ENCODE results near the gene MYO3B.

MYO3B gene

DNA sequence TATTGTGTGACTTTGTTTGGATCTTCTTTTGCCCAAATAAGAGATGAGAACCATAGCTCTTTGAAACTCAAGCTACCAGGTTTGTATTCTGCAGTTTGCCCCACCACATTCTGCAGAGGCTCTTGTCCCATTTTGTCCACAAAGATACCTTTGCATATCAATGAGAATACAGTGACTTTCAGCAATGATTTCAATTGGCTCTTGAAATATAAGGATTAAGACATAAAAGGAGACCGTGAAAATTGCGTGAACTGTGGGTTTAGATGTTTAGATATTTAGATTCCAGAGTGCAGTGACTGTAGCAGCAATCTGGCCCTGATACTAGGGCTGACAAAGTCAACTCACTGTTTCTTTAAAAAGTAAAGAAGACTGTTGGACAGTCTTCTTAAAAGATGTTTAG lies 390.6 kb downstream of the MYO3B start:
- Histone ChIP-seq H3K9me3 (ENCODE audit: insufficient read depth, low read length, severe bottlenecking) (no peaks in the 10 kb centered on the region), H3K9ac (ENCODE audit: low read depth, low read length) (no peak overlapping the region), H4K20me1 (ENCODE audit: insufficient read depth, low read length) (no peaks in the 10 kb centered on the region), H3K36me3 (ENCODE audit: insufficient read depth, low read length) (no peaks in the 10 kb centered on the region), H3K79me2 (ENCODE audit: insufficient read depth, low read length) (no peaks in the 10 kb centered on the region), H2AFZ (ENCODE audit: low read depth, low read length) (no peak overlapping the region), H3K27me3 (ENCODE audit: insufficient read depth, low read length, poor library complexity) (peaks cover 12% of the 10 kb centered on the region), H3K4me1 (ENCODE audit: insufficient read depth, low read length) (no peaks in the 10 kb centered on the region), H3K4me3 (ENCODE audit: low read depth in 1 of 2, low read length in 2 of 2) (no peak overlapping the region), H3K27ac (ENCODE audit: low read length) (no peak overlapping the region), H3K4me2 (ENCODE audit: insufficient read depth, low read length) (no peak overlapping the region)
- DNase-seq: no peak
- TF ChIP-seq EZH2 (IDR thresholded peaks at IDR 0.05; ENCODE audit: borderline replicate concordance, low read depth, low read length, severe bottlenecking): no peak
- TF ChIP-seq, protein P1, sequence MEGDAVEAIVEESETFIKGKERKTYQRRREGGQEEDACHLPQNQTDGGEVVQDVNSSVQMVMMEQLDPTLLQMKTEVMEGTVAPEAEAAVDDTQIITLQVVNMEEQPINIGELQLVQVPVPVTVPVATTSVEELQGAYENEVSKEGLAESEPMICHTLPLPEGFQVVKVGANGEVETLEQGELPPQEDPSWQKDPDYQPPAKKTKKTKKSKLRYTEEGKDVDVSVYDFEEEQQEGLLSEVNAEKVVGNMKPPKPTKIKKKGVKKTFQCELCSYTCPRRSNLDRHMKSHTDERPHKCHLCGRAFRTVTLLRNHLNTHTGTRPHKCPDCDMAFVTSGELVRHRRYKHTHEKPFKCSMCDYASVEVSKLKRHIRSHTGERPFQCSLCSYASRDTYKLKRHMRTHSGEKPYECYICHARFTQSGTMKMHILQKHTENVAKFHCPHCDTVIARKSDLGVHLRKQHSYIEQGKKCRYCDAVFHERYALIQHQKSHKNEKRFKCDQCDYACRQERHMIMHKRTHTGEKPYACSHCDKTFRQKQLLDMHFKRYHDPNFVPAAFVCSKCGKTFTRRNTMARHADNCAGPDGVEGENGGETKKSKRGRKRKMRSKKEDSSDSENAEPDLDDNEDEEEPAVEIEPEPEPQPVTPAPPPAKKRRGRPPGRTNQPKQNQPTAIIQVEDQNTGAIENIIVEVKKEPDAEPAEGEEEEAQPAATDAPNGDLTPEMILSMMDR (IDR thresholded peaks at IDR 0.05; ENCODE audit: borderline replicate concordance, extremely low read depth, low read length, poor library complexity, severe bottlenecking): no peak
- ATAC-seq (ENCODE audit: insufficient read depth, low read depth): no peak

DNA sequence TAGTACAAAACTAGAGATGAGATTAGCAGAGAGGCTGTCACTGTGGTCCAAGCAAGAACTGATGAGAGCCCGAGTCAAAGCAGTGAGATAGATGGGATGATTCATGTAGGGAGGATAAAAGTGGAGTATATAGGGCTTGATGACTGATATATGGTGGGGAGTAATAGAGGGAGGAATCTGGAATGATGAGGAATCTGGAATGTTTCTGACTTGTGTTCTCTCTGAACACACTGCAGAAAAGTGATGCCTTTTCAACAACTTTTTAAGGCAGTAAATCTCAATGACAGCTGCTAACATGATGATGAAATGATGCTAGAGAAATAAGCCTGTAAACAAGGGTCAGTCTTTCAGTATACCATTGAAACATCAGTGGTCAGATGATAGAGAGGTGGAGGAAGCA lies 393.7 kb downstream of the MYO3B start:
- no peaks in the 10 kb centered on the region for H3K4me1 ChIP-seq (ENCODE audit: insufficient read depth, low read length)
- no peak for ATAC-seq (ENCODE audit: insufficient read depth, low read depth)
- no peak for DNase-seq
- H4K20me1 ChIP-seq (ENCODE audit: insufficient read depth, low read length): no peaks in the 10 kb centered on the region
- TF ChIP-seq, protein P1 (IDR thresholded peaks at IDR 0.05; ENCODE audit: borderline replicate concordance, extremely low read depth, low read length, poor library complexity, severe bottlenecking): no peak
- no peak for TF ChIP-seq EZH2 (IDR thresholded peaks at IDR 0.05; ENCODE audit: borderline replicate concordance, low read depth, low read length, severe bottlenecking)
- H3K4me2 ChIP-seq (ENCODE audit: insufficient read depth, low read length): no peak overlapping the region
- H3K36me3 ChIP-seq (ENCODE audit: insufficient read depth, low read length): no peaks in the 10 kb centered on the region
- no peaks in the 10 kb centered on the region for H3K79me2 ChIP-seq (ENCODE audit: insufficient read depth, low read length)
- no peak overlapping the region for H3K27ac ChIP-seq (ENCODE audit: low read length)
- H3K9me3 ChIP-seq (ENCODE audit: insufficient read depth, low read length, severe bottlenecking): no peaks in the 10 kb centered on the region
- no peak overlapping the region for H3K4me3 ChIP-seq (ENCODE audit: low read depth in 1 of 2, low read length in 2 of 2)
- no peak overlapping the region for H2AFZ ChIP-seq (ENCODE audit: low read depth, low read length)
- peaks cover 14% of the 10 kb centered on the region for H3K27me3 ChIP-seq (ENCODE audit: insufficient read depth, low read length, poor library complexity)
- no peak overlapping the region for H3K9ac ChIP-seq (ENCODE audit: low read depth, low read length)

DNA sequence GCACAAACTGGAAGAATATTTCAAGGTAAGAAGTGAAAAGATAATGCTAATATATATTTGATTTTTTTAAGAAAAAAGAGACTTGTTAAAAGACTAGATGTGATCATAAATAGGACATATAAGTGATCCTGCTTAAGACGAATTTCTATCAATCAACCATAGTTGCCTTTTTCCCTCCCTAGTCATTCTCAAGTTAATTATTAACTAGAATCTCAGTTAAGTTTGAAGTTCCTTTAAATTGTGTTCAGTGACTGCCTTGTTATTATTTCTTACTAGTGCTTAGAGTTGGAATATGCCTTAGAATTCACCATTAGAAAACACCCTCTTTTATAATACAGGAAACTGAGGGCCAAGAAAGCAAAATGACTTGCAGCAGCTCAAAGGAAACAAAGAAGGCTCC lies 395.7 kb downstream of the MYO3B start:
- Histone ChIP-seq H3K79me2 (ENCODE audit: insufficient read depth, low read length) (no peaks in the 10 kb centered on the region), H3K4me1 (ENCODE audit: insufficient read depth, low read length) (no peaks in the 10 kb centered on the region), H3K9me3 (ENCODE audit: insufficient read depth, low read length, severe bottlenecking) (no peaks in the 10 kb centered on the region), H3K36me3 (ENCODE audit: insufficient read depth, low read length) (no peaks in the 10 kb centered on the region), H3K27me3 (ENCODE audit: insufficient read depth, low read length, poor library complexity) (peaks cover 13% of the 10 kb centered on the region), H3K4me2 (ENCODE audit: insufficient read depth, low read length) (no peak overlapping the region), H3K9ac (ENCODE audit: low read depth, low read length) (no peak overlapping the region), H3K27ac (ENCODE audit: low read length) (no peak overlapping the region), H2AFZ (ENCODE audit: low read depth, low read length) (no peak overlapping the region), H3K4me3 (ENCODE audit: low read depth in 1 of 2, low read length in 2 of 2) (no peak overlapping the region), H4K20me1 (ENCODE audit: insufficient read depth, low read length) (no peaks in the 10 kb centered on the region)
- TF ChIP-seq, protein P1 (IDR thresholded peaks at IDR 0.05; ENCODE audit: borderline replicate concordance, extremely low read depth, low read length, poor library complexity, severe bottlenecking): no peak
- no peak for TF ChIP-seq EZH2 (IDR thresholded peaks at IDR 0.05; ENCODE audit: borderline replicate concordance, low read depth, low read length, severe bottlenecking)
- no peak for DNase-seq
- no peak for ATAC-seq (ENCODE audit: insufficient read depth, low read depth)

DNA sequence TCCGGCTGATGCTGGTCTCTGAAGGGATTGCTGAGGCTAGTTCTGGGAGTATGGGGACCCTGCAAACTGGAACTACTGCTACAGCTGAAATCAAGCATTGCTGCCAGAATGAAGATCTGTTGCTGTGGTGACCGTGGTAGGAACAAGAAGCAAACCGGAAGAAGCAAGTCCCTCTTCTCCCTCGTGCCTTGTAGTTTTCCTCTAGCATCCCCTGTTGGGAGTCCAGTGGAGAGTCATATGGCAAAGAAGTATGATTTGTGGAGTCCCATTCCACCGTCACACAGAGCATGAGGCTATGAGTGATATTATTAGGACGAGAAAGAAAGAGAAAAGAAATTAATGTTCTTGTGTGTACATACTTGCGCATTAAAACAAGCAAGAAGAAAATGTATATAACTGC lies 398.3 kb downstream of the MYO3B start:
- H3K4me3 ChIP-seq (ENCODE audit: low read depth in 1 of 2, low read length in 2 of 2): no peak overlapping the region
- H3K27ac ChIP-seq (ENCODE audit: low read length): no peak overlapping the region
- DNase-seq: no peak
- peaks cover 9% of the 10 kb centered on the region for H3K27me3 ChIP-seq (ENCODE audit: insufficient read depth, low read length, poor library complexity)
- H3K4me2 ChIP-seq (ENCODE audit: insufficient read depth, low read length): no peak overlapping the region
- TF ChIP-seq, protein P1 (IDR thresholded peaks at IDR 0.05; ENCODE audit: borderline replicate concordance, extremely low read depth, low read length, poor library complexity, severe bottlenecking): no peak
- no peak for TF ChIP-seq EZH2 (IDR thresholded peaks at IDR 0.05; ENCODE audit: borderline replicate concordance, low read depth, low read length, severe bottlenecking)
- no peak for ATAC-seq (ENCODE audit: insufficient read depth, low read depth)
- no peaks in the 10 kb centered on the region for H4K20me1 ChIP-seq (ENCODE audit: insufficient read depth, low read length)
- no peaks in the 10 kb centered on the region for H3K36me3 ChIP-seq (ENCODE audit: insufficient read depth, low read length)
- H3K9ac ChIP-seq (ENCODE audit: low read depth, low read length): no peak overlapping the region
- H3K9me3 ChIP-seq (ENCODE audit: insufficient read depth, low read length, severe bottlenecking): no peaks in the 10 kb centered on the region
- no peak overlapping the region for H2AFZ ChIP-seq (ENCODE audit: low read depth, low read length)
- no peaks in the 10 kb centered on the region for H3K4me1 ChIP-seq (ENCODE audit: insufficient read depth, low read length)
- H3K79me2 ChIP-seq (ENCODE audit: insufficient read depth, low read length): no peaks in the 10 kb centered on the region

Data from DND-41 (cell line).